Calu3 (cell line): ENCODE data around the gene DNAAF1. TPM values are rescaled to one million over a fixed set of nuclear protein-coding genes. Genes with fewer than 3 reads are reported as not detected.

Source experiments
- BruUV-seq: library from RNA; stranded (reverse); fragments of 400-500 nt; replicated peaks from 2 replicates; lab custom pipeline; 2021; lab: Mats Ljungman, UMichigan
- CTCF ChIA-PET: fragments of 300-600 bp; sonication (Branson Sonifier 250); formaldehyde crosslinking; loops from one replicate; lab custom pipeline; 2022; ENCODE audit warnings: antibody characterized with exemption; lab: Charles Lee
- DNase-seq: peaks from one replicate; pipeline ENCODE4 v3.0.0; 2022
- H3K27ac Mint-ChIP-seq: one replicate; pipeline ENCODE4 v1.8.0; 2022; ENCODE audit warnings: mixed read lengths; ENCODE audit not compliant: unreplicated experiment
- H3K27me3 Mint-ChIP-seq: one replicate; pipeline ENCODE4 v1.8.0; 2022; ENCODE audit warnings: mixed read lengths; ENCODE audit not compliant: unreplicated experiment
- H3K36me3 Mint-ChIP-seq: one replicate; pipeline ENCODE4 v1.8.0; 2022; ENCODE audit warnings: mild to moderate bottlenecking, moderate library complexity, mixed read lengths; ENCODE audit not compliant: insufficient read depth, unreplicated experiment
- H3K4me1 Mint-ChIP-seq: one replicate; pipeline ENCODE4 v1.8.0; 2022; ENCODE audit warnings: mild to moderate bottlenecking, low read depth, mixed read lengths; ENCODE audit not compliant: unreplicated experiment
- H3K4me3 Mint-ChIP-seq: one replicate; pipeline ENCODE4 v1.8.0; 2022; ENCODE audit warnings: mild to moderate bottlenecking, low read depth, moderate library complexity, mixed read lengths; ENCODE audit not compliant: unreplicated experiment
- H3K9me3 Mint-ChIP-seq: one replicate; pipeline ENCODE4 v1.8.0; 2022; ENCODE audit warnings: low read depth, mixed read lengths; ENCODE audit not compliant: unreplicated experiment
- intact Hi-C: fragments of 100-400 bp; cut with micrococcal nuclease; formaldehyde crosslinking; loops from one replicate; pipeline ENCODE4 v1.10.0; 2022; ENCODE audit not compliant: unreplicated experiment
- total RNA-seq: library from RNA; stranded (reverse); gene quantifications from 2 replicates; pipeline ENCODE4 v1.2.3, GENCODE V29; 2022
- TF ChIP-seq, protein P1 (sequence below): fragments of 200-600 bp; IDR thresholded peaks from one replicate; pipeline ENCODE4 v1.8.0; 2022; ENCODE audit warnings: antibody characterized with exemption; ENCODE audit not compliant: unreplicated experiment

DNAAF1 gene
- total RNA-seq, 1 experiment from 2014 or later, result not detected

DNA sequence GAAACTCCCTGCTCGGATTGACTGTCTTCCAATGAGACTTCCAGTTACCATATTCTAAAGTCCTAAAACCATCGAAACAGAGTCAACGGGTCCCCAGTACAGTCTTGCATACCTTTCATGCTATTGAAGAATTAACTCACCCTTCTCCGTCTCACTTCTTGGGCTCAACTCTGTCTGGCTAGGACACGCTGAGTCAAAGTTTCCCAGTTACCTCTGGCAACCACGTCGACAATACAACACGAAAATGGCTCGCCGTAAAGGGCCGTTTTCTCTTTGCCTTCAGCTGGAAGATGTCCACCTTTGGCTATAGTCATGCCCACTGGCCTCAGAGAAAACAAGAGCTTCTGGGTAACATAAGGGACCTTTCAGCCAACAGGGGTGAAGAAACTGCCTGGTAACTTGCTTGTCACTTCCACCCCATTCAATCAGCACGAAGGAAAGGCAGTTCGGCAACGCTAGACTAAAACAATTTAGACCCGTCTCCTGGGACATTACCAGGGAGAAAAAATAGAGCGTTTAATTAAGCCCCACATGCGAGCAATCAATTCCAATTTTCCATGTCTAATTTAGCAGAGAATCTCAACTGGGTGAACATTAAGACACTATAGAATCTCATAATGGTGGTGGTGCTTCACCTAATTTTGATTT, 73.2 kb downstream of the DNAAF1 start:
- Mint-ChIP-seq H3K36me3 (no peaks in the 10 kb centered on the region), H3K4me3 (no peak overlapping the region), H3K4me1 (no peaks in the 10 kb centered on the region), H3K27me3 (peaks cover 69% of the 10 kb centered on the region), H3K9me3 (no peaks in the 10 kb centered on the region), H3K27ac (no peak overlapping the region)
- intact Hi-C loops, result no loop called here
- DNase-seq, result no peak
- TF ChIP-seq, protein P1, sequence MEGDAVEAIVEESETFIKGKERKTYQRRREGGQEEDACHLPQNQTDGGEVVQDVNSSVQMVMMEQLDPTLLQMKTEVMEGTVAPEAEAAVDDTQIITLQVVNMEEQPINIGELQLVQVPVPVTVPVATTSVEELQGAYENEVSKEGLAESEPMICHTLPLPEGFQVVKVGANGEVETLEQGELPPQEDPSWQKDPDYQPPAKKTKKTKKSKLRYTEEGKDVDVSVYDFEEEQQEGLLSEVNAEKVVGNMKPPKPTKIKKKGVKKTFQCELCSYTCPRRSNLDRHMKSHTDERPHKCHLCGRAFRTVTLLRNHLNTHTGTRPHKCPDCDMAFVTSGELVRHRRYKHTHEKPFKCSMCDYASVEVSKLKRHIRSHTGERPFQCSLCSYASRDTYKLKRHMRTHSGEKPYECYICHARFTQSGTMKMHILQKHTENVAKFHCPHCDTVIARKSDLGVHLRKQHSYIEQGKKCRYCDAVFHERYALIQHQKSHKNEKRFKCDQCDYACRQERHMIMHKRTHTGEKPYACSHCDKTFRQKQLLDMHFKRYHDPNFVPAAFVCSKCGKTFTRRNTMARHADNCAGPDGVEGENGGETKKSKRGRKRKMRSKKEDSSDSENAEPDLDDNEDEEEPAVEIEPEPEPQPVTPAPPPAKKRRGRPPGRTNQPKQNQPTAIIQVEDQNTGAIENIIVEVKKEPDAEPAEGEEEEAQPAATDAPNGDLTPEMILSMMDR, result no peak
- CTCF ChIA-PET, result no interaction called here
- no TSS peak for BruUV-seq

DNA sequence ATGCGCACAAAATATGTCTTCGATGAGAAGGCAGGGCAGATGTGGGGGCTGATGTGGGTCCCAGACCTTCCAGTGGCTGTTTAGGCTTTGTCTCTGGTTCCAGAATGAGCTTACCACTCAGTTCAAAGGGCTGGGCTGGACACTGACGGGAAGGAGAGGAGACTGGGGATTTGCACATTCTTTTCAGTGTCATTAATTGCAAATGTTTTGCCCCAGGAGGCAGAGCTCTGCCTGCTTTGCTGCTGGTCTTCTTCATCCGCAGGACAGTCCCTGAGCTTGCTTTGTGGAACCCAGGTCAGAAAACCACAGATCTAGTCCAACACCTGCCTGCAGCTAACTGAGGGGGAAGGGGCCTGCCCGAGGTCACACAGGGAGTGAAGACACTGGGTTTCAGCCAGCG, 73.8 kb downstream of the DNAAF1 start:
- H3K27me3 Mint-ChIP-seq, result peaks cover 68% of the 10 kb centered on the region
- no peaks in the 10 kb centered on the region for H3K9me3 Mint-ChIP-seq
- H3K4me3 Mint-ChIP-seq, result no peak overlapping the region
- intact Hi-C loops, result no loop called here
- no peak for DNase-seq
- no peak overlapping the region for H3K27ac Mint-ChIP-seq
- TF ChIP-seq, protein P1, result no peak
- BruUV-seq, result no TSS peak
- CTCF ChIA-PET, result no interaction called here
- no peaks in the 10 kb centered on the region for H3K4me1 Mint-ChIP-seq
- H3K36me3 Mint-ChIP-seq, result no peaks in the 10 kb centered on the region

DNA sequence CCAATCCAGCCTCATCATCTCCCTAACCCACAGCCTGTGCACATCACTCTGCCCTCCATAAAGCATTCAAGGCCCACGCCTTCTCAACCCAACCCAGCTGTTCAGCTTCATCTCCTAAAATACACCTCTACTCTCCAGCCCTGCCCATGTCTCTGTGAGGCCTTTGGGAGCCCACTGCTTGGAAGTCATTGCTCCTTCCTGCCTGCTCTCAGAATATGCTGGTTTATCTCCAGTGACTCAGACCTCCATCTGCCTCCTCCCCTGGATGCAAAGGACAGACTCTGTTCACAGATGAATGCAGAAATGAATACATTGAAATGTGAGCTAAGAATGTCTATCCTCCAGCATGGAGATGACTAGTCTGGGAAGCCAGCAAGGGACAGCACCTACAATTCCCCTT, 75.7 kb downstream of the DNAAF1 start:
- DNase-seq, result no peak
- Mint-ChIP-seq H3K36me3 (no peaks in the 10 kb centered on the region), H3K4me3 (no peak overlapping the region), H3K27me3 (peaks cover 56% of the 10 kb centered on the region), H3K27ac (no peak overlapping the region), H3K9me3 (no peaks in the 10 kb centered on the region), H3K4me1 (no peaks in the 10 kb centered on the region)
- intact Hi-C loops, result no loop called here
- CTCF ChIA-PET, result no interaction called here
- no TSS peak for BruUV-seq
- TF ChIP-seq, protein P1, result no peak

DNA sequence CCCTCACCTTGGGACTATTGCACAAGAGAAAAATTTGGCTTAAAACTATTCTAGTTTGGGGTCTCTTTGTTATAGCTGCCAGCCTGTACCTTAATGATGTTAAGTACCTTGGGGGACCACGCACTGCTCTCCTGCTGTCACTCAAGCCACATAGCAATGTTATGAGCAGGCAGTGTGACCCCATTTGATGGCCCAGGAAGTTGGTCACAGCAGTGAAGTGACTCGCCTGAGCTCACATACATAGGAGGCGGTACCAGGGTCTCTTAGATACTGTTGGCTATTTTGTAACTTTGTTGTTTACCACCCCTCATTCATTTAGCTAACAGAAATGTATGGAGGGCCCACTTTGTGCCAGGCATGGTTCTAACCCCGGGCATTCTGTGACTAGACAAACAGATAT, 78.3 kb downstream of the DNAAF1 start:
- Mint-ChIP-seq H3K4me1 (peaks cover 9% of the 10 kb centered on the region), H3K36me3 (no peaks in the 10 kb centered on the region), H3K4me3 (no peak overlapping the region), H3K9me3 (no peaks in the 10 kb centered on the region), H3K27me3 (peaks cover 36% of the 10 kb centered on the region), H3K27ac (no peak overlapping the region)
- BruUV-seq, result no TSS peak
- CTCF ChIA-PET, result interaction anchor here (0.6 kb wide), 1 partner anchor 37 kb away, joined by 4 read pairs; the partner anchor contains the start of gene TAF1C
- DNase-seq, result no peak
- intact Hi-C loops, result no loop called here
- TF ChIP-seq, protein P1, result no peak
